GM19025 (cell line): Measurements from ENCODE around the gene TRMT112.

Source experiments
- ATAC-seq: cut with Tn5 transposase; IDR thresholded peaks from one replicate; pipeline ENCODE4 v1.9.1; 2021; ENCODE audit warnings: mild to moderate bottlenecking, low read depth, moderate library complexity; ENCODE audit not compliant: unreplicated experiment

Gene TRMT112

GRCh38 chr11:64352099-64352994, 35.0 kb upstream of the TRMT112 start:
- ATAC-seq = no peak

GRCh38 chr11:64351136-64351631, 33.8 kb upstream of the TRMT112 start:
- ATAC-seq = no peak

GRCh38 chr11:64349404-64349803, 32.0 kb upstream of the TRMT112 start:
- ATAC-seq = no peak

DNA sequence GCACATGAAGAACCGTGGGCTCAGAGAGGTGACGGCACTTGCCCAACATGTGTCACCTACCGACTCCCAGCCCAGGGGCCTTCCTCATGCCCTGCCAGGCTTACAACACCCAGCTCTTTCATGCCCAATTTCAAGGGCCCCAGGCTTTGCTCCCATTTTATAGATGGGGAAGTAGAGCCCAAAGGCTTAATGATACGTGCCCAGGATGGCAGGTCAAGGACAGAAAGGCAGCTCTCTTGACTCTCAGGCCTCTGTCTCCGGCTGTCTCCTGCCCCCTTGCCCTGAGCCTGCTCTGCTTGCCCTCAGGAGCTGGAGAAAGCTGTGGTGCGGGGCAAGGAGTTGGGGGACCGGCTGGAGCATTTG, 31.6 kb upstream of the TRMT112 start:
- ATAC-seq = no peak

GRCh38 chr11:64348383-64349024, 31.1 kb upstream of the TRMT112 start:
- no peak for ATAC-seq

DNA sequence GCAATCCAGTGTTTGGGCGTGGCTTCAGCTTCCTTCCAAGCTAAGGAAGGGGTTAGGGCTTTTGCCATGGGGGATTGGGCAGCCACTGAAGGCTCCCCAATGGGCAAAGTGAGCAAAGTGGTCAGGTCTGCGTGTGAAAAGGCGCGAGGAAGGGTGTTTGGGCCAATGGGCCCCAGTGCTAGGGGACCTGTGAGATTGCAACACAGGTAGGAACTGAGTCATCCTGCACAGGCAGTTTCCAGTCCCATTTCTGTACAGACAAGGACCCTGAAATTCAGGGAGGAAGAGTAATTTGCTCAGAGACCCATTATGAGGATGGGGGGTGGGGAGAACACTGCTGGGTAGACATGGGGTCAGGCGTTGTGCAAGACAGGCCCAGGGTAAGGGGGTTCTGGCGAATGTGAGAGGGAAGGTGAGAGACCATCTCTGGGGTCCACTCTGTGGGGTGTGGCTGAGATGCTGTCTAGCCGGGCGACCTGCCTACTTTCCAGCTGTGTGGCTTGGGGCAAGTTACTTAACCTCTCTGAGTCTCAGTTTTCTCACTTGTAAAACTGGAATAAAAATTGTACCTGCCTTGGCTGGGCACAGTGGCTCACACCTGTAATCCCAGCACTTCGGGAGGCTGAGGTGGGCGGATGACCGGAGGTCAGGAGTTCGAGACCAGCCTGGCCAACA, 30.0 kb upstream of the TRMT112 start:
- no peak for ATAC-seq

DNA sequence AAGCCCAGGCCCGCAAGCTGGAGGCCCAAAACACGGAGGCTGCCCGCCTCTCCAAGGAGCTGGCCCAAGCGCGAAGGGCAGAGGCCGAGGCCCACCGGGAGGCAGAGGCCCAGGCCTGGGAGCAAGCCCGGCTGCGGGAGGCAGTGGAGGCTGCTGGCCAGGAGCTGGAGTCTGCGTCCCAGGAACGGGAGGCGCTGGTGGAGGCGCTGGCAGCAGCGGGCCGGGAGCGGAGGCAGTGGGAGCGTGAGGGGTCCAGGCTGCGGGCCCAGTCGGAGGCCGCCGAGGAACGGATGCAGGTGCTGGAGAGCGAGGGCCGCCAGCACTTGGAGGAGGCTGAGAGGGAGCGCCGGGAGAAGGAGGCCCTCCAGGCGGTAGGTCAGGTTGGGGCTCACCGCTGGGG, 27.4 kb upstream of the TRMT112 start:
- no peak for ATAC-seq

DNA sequence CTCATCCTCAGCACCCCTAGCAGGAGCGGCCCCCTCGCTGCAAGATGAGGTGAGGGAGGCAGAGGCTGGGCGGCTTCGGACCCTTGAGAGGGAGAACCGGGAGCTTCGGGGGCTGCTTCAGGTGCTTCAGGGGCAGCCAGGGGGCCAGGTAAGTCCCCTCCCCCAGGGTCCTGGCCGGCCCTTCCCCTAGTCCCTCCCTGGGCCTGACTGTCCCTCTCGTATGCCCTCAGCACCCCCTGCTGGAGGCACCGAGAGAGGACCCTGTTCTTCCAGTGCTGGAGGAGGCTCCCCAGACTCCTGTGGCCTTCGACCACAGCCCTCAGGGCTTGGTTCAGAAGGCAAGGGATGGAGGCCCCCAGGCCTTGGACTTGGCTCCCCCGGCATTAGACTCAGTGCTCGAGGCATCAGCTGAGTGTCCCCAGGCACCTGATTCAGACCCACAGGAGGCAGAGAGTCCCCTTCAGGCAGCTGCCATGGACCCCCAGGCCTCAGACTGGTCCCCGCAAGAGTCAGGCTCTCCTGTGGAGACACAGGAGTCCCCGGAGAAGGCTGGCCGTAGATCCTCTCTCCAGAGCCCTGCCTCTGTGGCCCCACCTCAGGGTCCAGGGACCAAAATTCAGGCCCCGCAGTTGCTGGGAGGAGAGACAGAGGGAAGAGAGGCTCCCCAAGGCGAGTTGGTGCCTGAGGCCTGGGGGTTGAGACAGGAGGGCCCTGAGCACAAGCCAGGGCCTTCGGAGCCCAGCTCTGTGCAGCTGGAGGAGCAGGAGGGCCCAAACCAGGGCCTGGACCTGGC, 26.6 kb upstream of the TRMT112 start:
- no peak for ATAC-seq

GRCh38 chr11:64342869-64343745, 25.7 kb upstream of the TRMT112 start:
- ATAC-seq = no peak

GRCh38 chr11:64341851-64342791, 24.8 kb upstream of the TRMT112 start:
- ATAC-seq = no peak

DNA sequence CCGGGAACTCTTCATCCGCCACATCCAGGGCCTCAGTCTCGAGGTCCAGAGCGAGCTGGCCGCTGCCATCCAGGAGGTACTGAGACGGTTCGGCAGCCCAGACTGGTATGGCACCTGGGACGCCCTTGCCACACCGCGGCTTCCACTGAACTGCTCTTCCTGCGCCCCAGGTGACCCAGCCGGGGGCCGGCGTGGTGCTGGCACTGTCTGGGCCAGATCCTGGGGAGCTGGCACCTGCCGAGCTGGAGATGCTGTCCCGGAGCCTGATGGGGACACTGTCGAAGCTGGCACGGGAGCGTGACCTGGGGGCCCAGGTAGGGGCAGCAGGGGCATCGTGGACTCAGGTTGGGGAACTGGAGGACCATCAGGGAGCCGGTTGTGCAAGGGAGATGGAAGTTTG, 24.1 kb upstream of the TRMT112 start:
- no peak for ATAC-seq

DNA sequence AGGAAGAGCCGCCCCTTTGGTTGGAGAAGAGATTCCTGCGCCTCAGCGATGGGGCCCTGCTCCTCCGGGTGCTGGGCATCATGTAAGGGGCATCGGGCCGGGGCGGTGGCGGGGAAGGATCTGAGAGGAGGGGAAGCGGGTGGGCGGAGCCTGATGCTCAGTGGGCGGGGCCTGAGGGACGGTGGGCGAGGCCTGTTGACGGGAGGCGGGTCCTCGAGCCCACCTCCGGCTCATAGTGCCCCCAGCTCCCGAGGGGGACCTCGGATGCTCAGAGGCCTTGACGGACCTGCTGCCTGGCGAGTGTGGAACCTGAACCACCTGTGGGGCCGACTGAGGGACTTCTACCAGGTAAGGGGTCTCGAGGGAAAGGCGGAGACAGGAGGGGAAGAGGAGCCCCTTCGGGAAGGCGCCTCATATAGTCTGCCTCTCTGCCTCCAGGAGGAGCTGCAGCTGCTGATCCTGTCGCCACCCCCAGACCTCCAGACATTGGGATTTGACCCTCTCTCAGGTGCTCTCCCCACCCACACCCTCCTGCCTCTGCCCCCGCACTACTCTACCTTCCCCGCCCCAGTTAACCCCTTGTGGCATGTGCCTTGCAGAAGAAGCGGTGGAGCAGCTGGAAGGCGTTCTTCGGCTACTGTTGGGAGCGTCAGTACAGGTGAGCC, 23.4 kb upstream of the TRMT112 start:
- ATAC-seq = peak; percentile 33

GRCh38 chr11:64339754-64340408, 22.5 kb upstream of the TRMT112 start, which contains the start of gene CCDC88B:
CCDC88B (plus strand) TSS chr11:64340204; CDS start chr11:64340267, 63 bp downstream.
- peak; percentile 59 for ATAC-seq

GRCh38 chr11:64339286-64339685, 21.9 kb upstream of the TRMT112 start:
- no peak for ATAC-seq

DNA sequence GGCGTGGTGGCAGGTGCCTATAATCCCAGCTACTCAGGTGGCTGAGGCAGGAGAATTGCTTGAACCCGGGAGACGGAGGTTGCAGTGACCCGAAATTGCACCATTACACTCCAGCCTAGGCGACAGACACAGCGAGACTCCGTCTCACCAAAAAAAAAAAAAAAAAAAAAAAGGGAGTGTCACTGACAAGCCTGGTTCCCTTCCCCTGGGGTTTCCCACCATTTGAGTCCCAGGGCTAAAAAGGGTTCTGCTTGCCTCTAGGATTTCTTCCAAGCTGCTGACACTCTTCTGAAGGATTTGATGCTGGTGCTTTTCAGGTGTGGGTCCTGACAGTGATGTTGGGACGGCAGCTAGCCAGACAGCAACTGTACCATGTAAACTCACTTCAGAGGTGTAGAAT, 21.4 kb upstream of the TRMT112 start:
- no peak for ATAC-seq

GRCh38 chr11:64337538-64338249, 20.3 kb upstream of the TRMT112 start:
- no peak for ATAC-seq
